ENCODE results near the gene SLC7A10. TPM values are rescaled to one million over a fixed set of nuclear protein-coding genes. Genes with fewer than 3 reads are reported as not detected.

Gene SLC7A10
- total RNA-seq, 1 donor from 2014 or later: not detected

DNA sequence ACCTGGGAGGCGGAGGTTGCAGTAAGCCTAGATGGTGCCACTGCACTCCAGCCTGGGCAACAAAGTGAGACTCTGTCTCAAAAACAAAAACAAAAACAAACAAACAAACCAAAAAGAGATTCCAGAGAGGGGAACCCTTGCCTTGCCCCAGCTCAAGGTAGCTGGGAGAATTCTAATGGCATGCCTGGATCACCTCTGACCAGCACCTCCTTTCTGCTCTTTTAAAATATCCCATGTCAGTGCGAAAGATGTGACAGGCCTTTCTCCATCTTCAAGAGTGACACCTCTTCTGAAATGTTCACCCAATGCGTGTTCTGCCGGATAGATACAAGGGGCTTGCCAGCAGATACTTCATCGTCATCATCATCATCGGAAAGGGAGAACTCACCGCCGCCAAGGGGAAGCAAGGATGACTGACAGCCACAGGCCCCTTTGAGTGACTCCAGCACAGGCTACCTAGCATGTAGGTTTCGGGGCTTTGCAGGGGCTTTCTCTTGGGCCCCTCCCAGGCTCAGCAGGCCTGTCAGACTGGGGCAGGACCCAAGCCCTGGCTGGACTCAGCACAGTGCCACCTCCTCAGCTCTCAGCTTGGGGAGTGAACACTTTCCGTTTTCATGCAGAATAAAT, 50.4 kb downstream of the SLC7A10 start:
- H3K36me3 Mint-ChIP-seq (ENCODE audit: unreplicated experiment): no peaks in the 10 kb centered on the region
- peaks cover 6% of the 10 kb centered on the region for H3K27me3 Mint-ChIP-seq (ENCODE audit: unreplicated experiment)
- no peaks in the 10 kb centered on the region for H3K9me3 Mint-ChIP-seq (ENCODE audit: unreplicated experiment)
- DNase-seq (ENCODE audit: extremely low spot score, unreplicated experiment): no peak
- peaks cover 31% of the 10 kb centered on the region for H3K4me1 Mint-ChIP-seq (ENCODE audit: unreplicated experiment)
- TF ChIP-seq, protein P1, sequence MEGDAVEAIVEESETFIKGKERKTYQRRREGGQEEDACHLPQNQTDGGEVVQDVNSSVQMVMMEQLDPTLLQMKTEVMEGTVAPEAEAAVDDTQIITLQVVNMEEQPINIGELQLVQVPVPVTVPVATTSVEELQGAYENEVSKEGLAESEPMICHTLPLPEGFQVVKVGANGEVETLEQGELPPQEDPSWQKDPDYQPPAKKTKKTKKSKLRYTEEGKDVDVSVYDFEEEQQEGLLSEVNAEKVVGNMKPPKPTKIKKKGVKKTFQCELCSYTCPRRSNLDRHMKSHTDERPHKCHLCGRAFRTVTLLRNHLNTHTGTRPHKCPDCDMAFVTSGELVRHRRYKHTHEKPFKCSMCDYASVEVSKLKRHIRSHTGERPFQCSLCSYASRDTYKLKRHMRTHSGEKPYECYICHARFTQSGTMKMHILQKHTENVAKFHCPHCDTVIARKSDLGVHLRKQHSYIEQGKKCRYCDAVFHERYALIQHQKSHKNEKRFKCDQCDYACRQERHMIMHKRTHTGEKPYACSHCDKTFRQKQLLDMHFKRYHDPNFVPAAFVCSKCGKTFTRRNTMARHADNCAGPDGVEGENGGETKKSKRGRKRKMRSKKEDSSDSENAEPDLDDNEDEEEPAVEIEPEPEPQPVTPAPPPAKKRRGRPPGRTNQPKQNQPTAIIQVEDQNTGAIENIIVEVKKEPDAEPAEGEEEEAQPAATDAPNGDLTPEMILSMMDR (IDR thresholded peaks at IDR 0.05): no peak
- peak overlapping the region; percentile 92 for H3K4me3 Mint-ChIP-seq (ENCODE audit: unreplicated experiment)
- H3K27ac Mint-ChIP-seq (ENCODE audit: unreplicated experiment): peak overlapping the region; percentile 94

DNA sequence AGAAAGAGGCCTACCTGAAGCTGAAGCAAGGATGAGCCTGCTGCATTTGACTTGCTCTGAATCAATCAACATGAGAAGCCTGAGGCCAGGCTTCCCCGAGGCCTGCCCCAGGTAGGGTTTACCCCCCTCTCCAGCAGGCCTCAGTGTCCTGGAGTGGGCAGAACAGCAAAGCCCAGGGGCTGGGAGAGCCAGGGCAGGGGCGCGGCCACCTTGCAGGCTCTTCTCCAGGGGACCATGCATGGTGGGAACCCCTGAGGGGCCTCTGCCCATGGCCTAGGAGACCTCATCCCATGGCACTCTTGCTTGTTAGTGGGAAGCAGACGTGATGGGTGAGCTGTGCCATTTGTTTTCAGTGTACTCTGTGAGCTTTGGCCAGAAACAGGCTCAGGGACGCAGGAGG, 51.5 kb downstream of the SLC7A10 start:
- Mint-ChIP-seq H3K4me1 (ENCODE audit: unreplicated experiment) (peaks cover 31% of the 10 kb centered on the region), H3K9me3 (ENCODE audit: unreplicated experiment) (no peaks in the 10 kb centered on the region), H3K27me3 (ENCODE audit: unreplicated experiment) (peaks cover under 1% of the 10 kb centered on the region), H3K36me3 (ENCODE audit: unreplicated experiment) (no peaks in the 10 kb centered on the region), H3K4me3 (ENCODE audit: unreplicated experiment) (no peak overlapping the region), H3K27ac (ENCODE audit: unreplicated experiment) (no peak overlapping the region)
- TF ChIP-seq, protein P1 (IDR thresholded peaks at IDR 0.05): no peak
- no peak for DNase-seq (ENCODE audit: extremely low spot score, unreplicated experiment)

DNA sequence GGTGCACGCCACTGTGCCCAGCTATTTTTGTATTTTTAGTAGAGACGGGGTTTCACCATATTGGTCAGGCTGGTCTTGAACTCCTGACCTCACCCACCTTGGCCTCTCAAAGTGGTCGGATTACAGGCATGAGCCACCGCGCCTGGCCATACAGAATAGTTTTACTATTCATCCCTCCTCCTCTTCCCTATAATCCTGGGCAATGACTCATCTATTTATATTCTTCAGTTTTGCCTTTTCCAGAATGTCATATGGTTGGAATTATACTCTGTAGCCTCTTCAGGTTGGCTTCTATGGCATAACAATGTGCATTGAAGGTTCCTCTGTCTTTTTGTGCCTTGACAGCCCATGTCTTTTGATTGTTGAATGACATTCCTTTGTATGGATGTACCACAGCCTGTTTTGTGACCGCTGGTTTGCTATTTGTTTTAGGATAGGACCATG, 53.7 kb downstream of the SLC7A10 start:
- Mint-ChIP-seq H3K4me1 (ENCODE audit: unreplicated experiment) (peaks cover 23% of the 10 kb centered on the region), H3K36me3 (ENCODE audit: unreplicated experiment) (no peaks in the 10 kb centered on the region), H3K27ac (ENCODE audit: unreplicated experiment) (peak overlapping the region; percentile 15), H3K4me3 (ENCODE audit: unreplicated experiment) (no peak overlapping the region), H3K9me3 (ENCODE audit: unreplicated experiment) (peaks cover 3% of the 10 kb centered on the region), H3K27me3 (ENCODE audit: unreplicated experiment) (no peaks in the 10 kb centered on the region)
- TF ChIP-seq, protein P1 (IDR thresholded peaks at IDR 0.05): no peak
- no peak for DNase-seq (ENCODE audit: extremely low spot score, unreplicated experiment)

DNA sequence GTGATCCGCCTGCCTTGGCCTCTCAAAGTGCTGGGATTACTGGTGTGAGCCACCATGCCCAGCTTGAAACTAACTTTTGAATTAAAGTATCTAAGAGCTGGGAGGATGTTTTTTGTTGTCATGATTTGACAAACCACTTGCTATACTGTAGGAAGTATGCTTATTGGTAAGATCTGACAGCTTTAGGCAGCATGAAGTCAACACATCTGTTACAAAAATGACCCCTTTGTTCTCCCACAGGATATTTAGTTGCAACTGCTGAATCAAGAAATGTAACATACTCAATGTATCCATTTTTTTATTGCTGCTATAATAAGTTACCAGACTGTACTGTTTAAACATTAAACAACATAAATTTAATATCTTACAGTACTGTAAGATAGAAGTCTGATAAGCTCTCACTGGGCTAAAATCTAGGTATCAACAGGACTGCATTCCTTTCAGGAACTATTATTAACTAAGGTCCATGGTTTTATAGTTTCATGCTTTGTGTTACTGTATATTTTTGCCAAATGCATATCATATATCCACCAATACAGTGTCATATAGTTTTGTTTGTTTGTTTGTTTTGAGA, 54.3 kb downstream of the SLC7A10 start:
- TF ChIP-seq, protein P1 (IDR thresholded peaks at IDR 0.05): no peak
- Mint-ChIP-seq H3K4me3 (ENCODE audit: unreplicated experiment) (no peak overlapping the region), H3K36me3 (ENCODE audit: unreplicated experiment) (no peaks in the 10 kb centered on the region), H3K27me3 (ENCODE audit: unreplicated experiment) (no peaks in the 10 kb centered on the region), H3K4me1 (ENCODE audit: unreplicated experiment) (peaks cover 23% of the 10 kb centered on the region), H3K9me3 (ENCODE audit: unreplicated experiment) (peaks cover 3% of the 10 kb centered on the region), H3K27ac (ENCODE audit: unreplicated experiment) (no peak overlapping the region)
- DNase-seq (ENCODE audit: extremely low spot score, unreplicated experiment): no peak

DNA sequence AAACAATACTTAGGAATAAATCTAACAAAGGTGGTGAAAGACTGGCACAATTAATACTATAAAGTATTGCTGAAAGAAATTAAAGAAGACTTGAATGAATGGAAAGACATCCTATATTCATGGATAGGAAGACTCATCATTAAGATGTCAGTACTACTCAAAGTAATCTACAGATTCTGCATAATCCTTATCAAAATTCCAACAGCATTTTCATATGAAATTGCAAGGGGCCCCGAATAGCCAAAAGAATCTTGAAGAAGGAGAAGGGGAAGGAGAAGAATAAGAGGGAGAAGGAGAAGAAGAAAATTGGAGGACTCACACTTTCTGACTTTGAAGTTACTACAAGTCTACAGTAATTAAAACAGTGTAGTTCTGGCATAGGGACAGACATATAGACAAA, 57.1 kb downstream of the SLC7A10 start:
- Mint-ChIP-seq H3K4me3 (ENCODE audit: unreplicated experiment) (no peak overlapping the region), H3K9me3 (ENCODE audit: unreplicated experiment) (peaks cover 3% of the 10 kb centered on the region), H3K36me3 (ENCODE audit: unreplicated experiment) (no peaks in the 10 kb centered on the region), H3K4me1 (ENCODE audit: unreplicated experiment) (peaks cover 12% of the 10 kb centered on the region), H3K27me3 (ENCODE audit: unreplicated experiment) (no peaks in the 10 kb centered on the region), H3K27ac (ENCODE audit: unreplicated experiment) (no peak overlapping the region)
- TF ChIP-seq, protein P1 (IDR thresholded peaks at IDR 0.05): no peak
- DNase-seq (ENCODE audit: extremely low spot score, unreplicated experiment): no peak

Data from osteocyte (in vitro differentiated cells).